ENCODE measurements around the gene UFD1.
A peak's percentile ranks its signal among the peaks of the same experiment; 100 is the strongest.
"Not testable (repeated sequence)": the region's sequence is repeated elsewhere in the genome, so short reads cannot be mapped to it uniquely, and the experiment has no call there.

The UFD1 gene

GRCh38 chr22:19448076-19448607, 30.9 kb downstream of the UFD1 start:
- peak overlapping the region; percentile 69 to 72 for H3K4me3 ChIP-seq (replicated peaks in 1 of 2; ENCODE audit: low read depth in 2 of 2, low read length in 2 of 2)
- peak; percentile 77 to 83 for DNase-seq (ENCODE audit: low read depth in 2 of 2)
- no peak for TF ChIP-seq CTCF (IDR thresholded peaks at IDR 0.05; ENCODE audit: low read depth, low read length)

GRCh38 chr22:19447330-19448075, 31.5 kb downstream of the UFD1 start, which contains the start of gene C22orf39:
Gene C22orf39, minus strand, starts transcription at chr22:19447711. Its CDS starts 23 bp downstream, at chr22:19447688.
- peak; percentile 96 for DNase-seq (ENCODE audit: low read depth in 2 of 2)
- H3K4me3 ChIP-seq (replicated peaks in 1 of 2; ENCODE audit: low read depth in 2 of 2, low read length in 2 of 2) = peak within 1 kb of the TSS; percentile 69 to 72
- TF ChIP-seq CTCF (IDR thresholded peaks at IDR 0.05; ENCODE audit: low read depth, low read length) = no peak

- no peak for DNase-seq (ENCODE audit: low read depth in 2 of 2)
- no peak for TF ChIP-seq CTCF (IDR thresholded peaks at IDR 0.05; ENCODE audit: low read depth, low read length)
- peak overlapping the region; percentile 69 to 72 for H3K4me3 ChIP-seq (replicated peaks in 1 of 2; ENCODE audit: low read depth in 2 of 2, low read length in 2 of 2)
These were observed 32.2 kb downstream of the UFD1 start for GRCh38 chr22:19446603-19447329.

- not testable (repeated sequence) for DNase-seq (ENCODE audit: low read depth in 2 of 2)
These were observed 33.6 kb downstream of the UFD1 start for GRCh38 chr22:19445279-19445982.

GRCh38 chr22:19443544-19444211, 35.3 kb downstream of the UFD1 start:
- no peak for DNase-seq (ENCODE audit: low read depth in 2 of 2)
- H3K4me3 ChIP-seq (replicated peaks in 1 of 2; ENCODE audit: low read depth in 2 of 2, low read length in 2 of 2) = no peak overlapping the region
- no peak for TF ChIP-seq CTCF (IDR thresholded peaks at IDR 0.05; ENCODE audit: low read depth, low read length)

More at GRCh38 chr22:19445279-19445982, 33.6 kb downstream of the UFD1 start:
- not testable (repeated sequence) for H3K4me3 ChIP-seq (replicated peaks in 1 of 2; ENCODE audit: low read depth in 2 of 2, low read length in 2 of 2)

- H3K4me3 ChIP-seq (replicated peaks in 1 of 2; ENCODE audit: low read depth in 2 of 2, low read length in 2 of 2) = no peak overlapping the region
- no peak for DNase-seq (ENCODE audit: low read depth in 2 of 2)
- no peak for TF ChIP-seq CTCF (IDR thresholded peaks at IDR 0.05; ENCODE audit: low read depth, low read length)
These were observed 36.8 kb downstream of the UFD1 start for GRCh38 chr22:19442166-19442565.
